Caco-2 (cell line): ENCODE data around the gene GATA3. TPM values are rescaled to one million over a fixed set of nuclear protein-coding genes. Genes with fewer than 3 reads are reported as not detected.

ENCODE experiments used
- BruUV-seq: library from RNA; stranded (reverse); fragments of 400-500 nt; replicated peaks from 2 replicates; lab custom pipeline; 2021; lab: Mats Ljungman, UMichigan
- CTCF ChIA-PET: fragments of 300-600 bp; sonication (Branson Sonifier 250); formaldehyde crosslinking; loops from one replicate; lab custom pipeline; 2022; ENCODE audit warnings: antibody characterized with exemption; lab: Charles Lee
- POLR2A ChIA-PET: fragments of 300-600 bp; sonication (Branson Sonifier 250); formaldehyde crosslinking; loops from one replicate; lab custom pipeline; 2022; ENCODE audit warnings: antibody characterized with exemption; lab: Charles Lee
- DNase-seq, 2 experiments: peaks; one replicate each; pipeline versions ENCODE4 v3.0.0 to v3.0.0-alpha.2; 2020 to 2022
- H3K27me3 ChIP-seq: replicated peaks from 2 replicates; pipeline ENCODE4 v1.6.0; 2011; ENCODE audit warnings: low read length; ENCODE audit not compliant: control insufficient read depth, insufficient read depth
- H3K36me3 ChIP-seq: 2 replicates; pipeline ENCODE4 v1.5.1; 2011; ENCODE audit warnings: low read length; ENCODE audit not compliant: control insufficient read depth, insufficient read depth
- H3K4me1 ChIP-seq: fragments of 250-450 bp; sonication (Bioruptor Pico); 2 replicates; pipeline ENCODE4 v1.5.1; 2020; ENCODE audit warnings: mild to moderate bottlenecking
- H3K4me3 ChIP-seq: 2 replicates; pipeline ENCODE4 v1.5.1; 2011; ENCODE audit warnings: low read depth, mild to moderate bottlenecking, control low read depth, low read length
- H3K9me3 ChIP-seq: fragments of 250-450 bp; sonication (Bioruptor Pico); 2 replicates; pipeline ENCODE4 v1.5.1; 2020; ENCODE audit warnings: mild to moderate bottlenecking, moderate library complexity
- H3K27ac Mint-ChIP-seq: one replicate; pipeline ENCODE4 v1.8.0; 2022; ENCODE audit warnings: mixed read lengths; ENCODE audit not compliant: unreplicated experiment
- H3K27me3 Mint-ChIP-seq: one replicate; pipeline ENCODE4 v1.8.0; 2022; ENCODE audit warnings: mixed read lengths; ENCODE audit not compliant: insufficient read depth, unreplicated experiment
- H3K36me3 Mint-ChIP-seq: one replicate; pipeline ENCODE4 v1.8.0; 2022; ENCODE audit warnings: mild to moderate bottlenecking, mixed read lengths; ENCODE audit not compliant: insufficient read depth, unreplicated experiment
- H3K4me1 Mint-ChIP-seq: one replicate; pipeline ENCODE4 v1.8.0; 2022; ENCODE audit warnings: low read depth, mixed read lengths; ENCODE audit not compliant: unreplicated experiment
- H3K4me3 Mint-ChIP-seq: one replicate; pipeline ENCODE4 v1.8.0; 2022; ENCODE audit warnings: mild to moderate bottlenecking, moderate library complexity, mixed read lengths; ENCODE audit not compliant: unreplicated experiment
- H3K9me3 Mint-ChIP-seq: one replicate; pipeline ENCODE4 v1.8.0; 2022; ENCODE audit warnings: mixed read lengths; ENCODE audit not compliant: unreplicated experiment
- CTCF ChIP-seq, 2 experiments: fragments of 200-600 bp in 1 of 2; IDR thresholded peaks; 1 replicate in 1 of 2; 2 replicates in 1 of 2; pipeline versions ENCODE4 v1.5.1 to v1.8.0; 2011 to 2022; ENCODE audit warnings: antibody characterized with exemption in 1 of 2, control low read depth in 1 of 2, inconsistent platforms in 1 of 2, low read depth in 1 of 2, low read length in 1 of 2, mild to moderate bottlenecking in 1 of 2, moderate library complexity in 1 of 2; ENCODE audit not compliant: insufficient read depth in 1 of 2, severe bottlenecking in 1 of 2, unreplicated experiment in 1 of 2
- intact Hi-C: fragments of 100-400 bp; cut with micrococcal nuclease; formaldehyde crosslinking; loops from one replicate; pipeline ENCODE4 v1.10.0; 2022; ENCODE audit not compliant: unreplicated experiment
- total RNA-seq: library from RNA; stranded (reverse); gene quantifications from 2 replicates; pipeline ENCODE4 v1.2.3, GENCODE V29; 2022

The GATA3 gene
- total RNA-seq, 1 experiment from 2014 or later = 27.7 TPM

GRCh38 chr10:8115618-8115980 lies 61.1 kb downstream of the GATA3 start:
- H3K9me3 ChIP-seq = no peaks in the 10 kb centered on the region
- Mint-ChIP-seq H3K36me3 (no peaks in the 10 kb centered on the region), H3K27me3 (no peaks in the 10 kb centered on the region), H3K4me3 (no peak overlapping the region), H3K9me3 (no peaks in the 10 kb centered on the region), H3K27ac (no peak overlapping the region), H3K4me1 (peaks cover 8% of the 10 kb centered on the region)
- DNase-seq = no peak
- H3K4me1 ChIP-seq = peaks cover 47% of the 10 kb centered on the region
- H3K4me3 ChIP-seq = no peak overlapping the region
- no peaks in the 10 kb centered on the region for H3K36me3 ChIP-seq
- ChIA-PET CTCF (no interaction called here), POLR2A (no interaction called here)
- no TSS peak for BruUV-seq
- no peak for TF ChIP-seq CTCF (IDR thresholded peaks at IDR 0.05; ENCODE audit: insufficient read depth in 1 of 2, low read depth in 1 of 2, low read length in 1 of 2, severe bottlenecking in 1 of 2, unreplicated experiment in 1 of 2)
- intact Hi-C loops = no loop called here
- no peaks in the 10 kb centered on the region for H3K27me3 ChIP-seq

GRCh38 chr10:8116474-8116873 lies 62.0 kb downstream of the GATA3 start:
- POLR2A ChIA-PET = no interaction called here
- no TSS peak for BruUV-seq
- Histone ChIP-seq H3K4me3 (no peak overlapping the region), H3K27me3 (no peaks in the 10 kb centered on the region), H3K36me3 (no peaks in the 10 kb centered on the region), H3K4me1 (peaks cover 47% of the 10 kb centered on the region), H3K9me3 (no peaks in the 10 kb centered on the region)
- Mint-ChIP-seq H3K36me3 (no peaks in the 10 kb centered on the region), H3K9me3 (no peaks in the 10 kb centered on the region), H3K4me1 (peaks cover 8% of the 10 kb centered on the region), H3K27me3 (no peaks in the 10 kb centered on the region), H3K27ac (no peak overlapping the region), H3K4me3 (no peak overlapping the region)
- CTCF ChIA-PET = no interaction called here
- TF ChIP-seq CTCF (IDR thresholded peaks at IDR 0.05; ENCODE audit: insufficient read depth in 1 of 2, low read depth in 1 of 2, low read length in 1 of 2, severe bottlenecking in 1 of 2, unreplicated experiment in 1 of 2) = no peak
- DNase-seq = no peak
- intact Hi-C loops = no loop called here

GRCh38 chr10:8116926-8117493 lies 62.5 kb downstream of the GATA3 start:
- H3K27ac Mint-ChIP-seq = peak overlapping the region; percentile 15
- Histone ChIP-seq H3K9me3 (no peaks in the 10 kb centered on the region), H3K4me1 (peaks cover 46% of the 10 kb centered on the region), H3K36me3 (no peaks in the 10 kb centered on the region), H3K27me3 (no peaks in the 10 kb centered on the region), H3K4me3 (no peak overlapping the region)
- POLR2A ChIA-PET = interaction anchor here (0.6 kb wide), 1 partner anchor 260 kb away, joined by 3 read pairs; no protein-coding TSS in a partner anchor
- intact Hi-C loops = no loop called here
- TF ChIP-seq CTCF (IDR thresholded peaks at IDR 0.05; ENCODE audit: insufficient read depth in 1 of 2, low read depth in 1 of 2, low read length in 1 of 2, severe bottlenecking in 1 of 2, unreplicated experiment in 1 of 2) = no peak
- H3K27me3 Mint-ChIP-seq = no peaks in the 10 kb centered on the region
- no TSS peak for BruUV-seq
- no peak overlapping the region for H3K4me3 Mint-ChIP-seq
- H3K9me3 Mint-ChIP-seq = no peaks in the 10 kb centered on the region
- H3K4me1 Mint-ChIP-seq = peaks cover 8% of the 10 kb centered on the region
- H3K36me3 Mint-ChIP-seq = no peaks in the 10 kb centered on the region
- CTCF ChIA-PET = no interaction called here
- DNase-seq = no peak
